Measurements from ENCODE around the gene ALCAM. TPM values are rescaled to one million over a fixed set of nuclear protein-coding genes. Genes with fewer than 3 reads are reported as not detected.

ALCAM gene
- total and polyA plus RNA-seq, 2 donors, result 33.7 to 153 TPM

- Histone ChIP-seq H3K36me3 (ENCODE audit: insufficient read depth) (no peaks in the 10 kb centered on the region), H3K4me1 (ENCODE audit: insufficient read depth) (no peaks in the 10 kb centered on the region), H3K27ac (ENCODE audit: low read depth) (no peak overlapping the region), H3K4me3 (ENCODE audit: low read depth, low read length) (no peak overlapping the region)
- WGBS, result 62% methylated on average over 3 of the region's 3 CpGs
- no peak for DNase-seq (ENCODE audit: extremely low spot score)
These were observed 68.6 kb downstream of the ALCAM start for GRCh38 chr3:105435277-105435676.

- no peak overlapping the region for H3K27ac ChIP-seq (ENCODE audit: low read depth)
- no peak for DNase-seq (ENCODE audit: extremely low spot score)
- H3K4me3 ChIP-seq (ENCODE audit: low read depth, low read length), result no peak overlapping the region
- H3K4me1 ChIP-seq (ENCODE audit: insufficient read depth), result no peaks in the 10 kb centered on the region
- no peaks in the 10 kb centered on the region for H3K36me3 ChIP-seq (ENCODE audit: insufficient read depth)
These were observed 70.0 kb downstream of the ALCAM start for GRCh38 chr3:105436687-105437086.

- no peak for DNase-seq (ENCODE audit: extremely low spot score)
- WGBS, result 92% methylated on average over 3 of the region's 3 CpGs
- Histone ChIP-seq H3K4me1 (ENCODE audit: insufficient read depth) (no peaks in the 10 kb centered on the region), H3K36me3 (ENCODE audit: insufficient read depth) (no peaks in the 10 kb centered on the region), H3K4me3 (ENCODE audit: low read depth, low read length) (no peak overlapping the region), H3K27ac (ENCODE audit: low read depth) (no peak overlapping the region)
These were observed 73.4 kb downstream of the ALCAM start for GRCh38 chr3:105440113-105440512.

GRCh38 chr3:105444725-105445124 is 78.0 kb downstream of the ALCAM start:
- Histone ChIP-seq H3K27ac (ENCODE audit: low read depth) (no peak overlapping the region), H3K4me3 (ENCODE audit: low read depth, low read length) (no peak overlapping the region), H3K4me1 (ENCODE audit: insufficient read depth) (no peaks in the 10 kb centered on the region), H3K36me3 (ENCODE audit: insufficient read depth) (no peaks in the 10 kb centered on the region)
- no peak for DNase-seq (ENCODE audit: extremely low spot score)
- 83% methylated on average over 1 of the region's 1 CpG for WGBS

GRCh38 chr3:105448338-105448982 is 81.8 kb downstream of the ALCAM start:
- H3K4me1 ChIP-seq (ENCODE audit: insufficient read depth), result no peaks in the 10 kb centered on the region
- no peaks in the 10 kb centered on the region for H3K36me3 ChIP-seq (ENCODE audit: insufficient read depth)
- no peak overlapping the region for H3K4me3 ChIP-seq (ENCODE audit: low read depth, low read length)
- WGBS, result 32% methylated on average over 4 of the region's 4 CpGs
- H3K27ac ChIP-seq (ENCODE audit: low read depth), result no peak overlapping the region
- no peak for DNase-seq (ENCODE audit: extremely low spot score)

GRCh38 chr3:105449414-105449813 is 82.7 kb downstream of the ALCAM start:
- Histone ChIP-seq H3K27ac (ENCODE audit: low read depth) (no peak overlapping the region), H3K4me1 (ENCODE audit: insufficient read depth) (no peaks in the 10 kb centered on the region), H3K36me3 (ENCODE audit: insufficient read depth) (no peaks in the 10 kb centered on the region), H3K4me3 (ENCODE audit: low read depth, low read length) (no peak overlapping the region)
- WGBS, result 89% methylated on average over 3 of the region's 3 CpGs
- no peak for DNase-seq (ENCODE audit: extremely low spot score)

GRCh38 chr3:105456017-105456416 is 89.3 kb downstream of the ALCAM start:
- 85% methylated on average over 6 of the region's 6 CpGs for WGBS
- DNase-seq (ENCODE audit: extremely low spot score), result no peak
- no peak overlapping the region for H3K4me3 ChIP-seq (ENCODE audit: low read depth, low read length)
- no peaks in the 10 kb centered on the region for H3K36me3 ChIP-seq (ENCODE audit: insufficient read depth)
- H3K27ac ChIP-seq (ENCODE audit: low read depth), result no peak overlapping the region
- peaks cover 1% of the 10 kb centered on the region for H3K4me1 ChIP-seq (ENCODE audit: insufficient read depth)

GRCh38 chr3:105458518-105459215 is 92.0 kb downstream of the ALCAM start:
- no peak overlapping the region for H3K4me3 ChIP-seq (ENCODE audit: low read depth, low read length)
- no peak overlapping the region for H3K27ac ChIP-seq (ENCODE audit: low read depth)
- WGBS, result 72% methylated on average over 3 of the region's 3 CpGs
- H3K4me1 ChIP-seq (ENCODE audit: insufficient read depth), result peaks cover 1% of the 10 kb centered on the region
- DNase-seq (ENCODE audit: extremely low spot score), result no peak
- H3K36me3 ChIP-seq (ENCODE audit: insufficient read depth), result no peaks in the 10 kb centered on the region

- Histone ChIP-seq H3K36me3 (ENCODE audit: insufficient read depth) (no peaks in the 10 kb centered on the region), H3K4me1 (ENCODE audit: insufficient read depth) (peaks cover 1% of the 10 kb centered on the region), H3K27ac (ENCODE audit: low read depth) (no peak overlapping the region), H3K4me3 (ENCODE audit: low read depth, low read length) (no peak overlapping the region)
- 76% methylated on average over 3 of the region's 3 CpGs for WGBS
- DNase-seq (ENCODE audit: extremely low spot score), result no peak
These were observed 93.0 kb downstream of the ALCAM start for GRCh38 chr3:105459566-105460290.

GRCh38 chr3:105463620-105464019 is 96.9 kb downstream of the ALCAM start:
- no peak overlapping the region for H3K27ac ChIP-seq (ENCODE audit: low read depth)
- peaks cover 1% of the 10 kb centered on the region for H3K4me1 ChIP-seq (ENCODE audit: insufficient read depth)
- 87% methylated on average over 1 of the region's 1 CpG for WGBS
- no peak overlapping the region for H3K4me3 ChIP-seq (ENCODE audit: low read depth, low read length)
- no peaks in the 10 kb centered on the region for H3K36me3 ChIP-seq (ENCODE audit: insufficient read depth)
- no peak for DNase-seq (ENCODE audit: extremely low spot score)

- Histone ChIP-seq H3K4me3 (ENCODE audit: low read depth, low read length) (no peak overlapping the region), H3K36me3 (ENCODE audit: insufficient read depth) (no peaks in the 10 kb centered on the region), H3K27ac (ENCODE audit: low read depth) (no peak overlapping the region), H3K4me1 (ENCODE audit: insufficient read depth) (no peaks in the 10 kb centered on the region)
- 90% methylated on average over 2 of the region's 2 CpGs for WGBS
- no peak for DNase-seq (ENCODE audit: extremely low spot score)
These were observed 98.6 kb downstream of the ALCAM start for GRCh38 chr3:105465251-105465853.

- Histone ChIP-seq H3K36me3 (ENCODE audit: insufficient read depth) (no peaks in the 10 kb centered on the region), H3K4me3 (ENCODE audit: low read depth, low read length) (no peak overlapping the region), H3K27ac (ENCODE audit: low read depth) (no peak overlapping the region), H3K4me1 (ENCODE audit: insufficient read depth) (no peaks in the 10 kb centered on the region)
- no peak for DNase-seq (ENCODE audit: extremely low spot score)
- 83% methylated on average over 3 of the region's 3 CpGs for WGBS
These were observed 99.4 kb downstream of the ALCAM start for GRCh38 chr3:105466072-105466471.

- no peaks in the 10 kb centered on the region for H3K36me3 ChIP-seq (ENCODE audit: insufficient read depth)
- no peak overlapping the region for H3K4me3 ChIP-seq (ENCODE audit: low read depth, low read length)
- no peak overlapping the region for H3K27ac ChIP-seq (ENCODE audit: low read depth)
- WGBS, result 34% methylated on average over 2 of the region's 2 CpGs
- no peak for DNase-seq (ENCODE audit: extremely low spot score)
- H3K4me1 ChIP-seq (ENCODE audit: insufficient read depth), result no peaks in the 10 kb centered on the region
These were observed 100.0 kb downstream of the ALCAM start for GRCh38 chr3:105466495-105467404.
